PC-3 (cell line): ENCODE measurements around the gene DIP2C.

Source experiments
- CTCF ChIP-seq: fragments of 300-600 bp; sonication (generic); conservative IDR thresholded peaks from 2 replicates; pipeline ENCODE4 v1.5.1; 2017; ENCODE audit warnings: antibody characterized with exemption, low read depth, mild to moderate bottlenecking, low read length
- EZH2 ChIP-seq: fragments of 300-600 bp; sonication (generic); IDR thresholded peaks from one replicate; pipeline ENCODE4 v1.6.1; 2017; ENCODE audit warnings: antibody characterized with exemption, mild to moderate bottlenecking, low read length; ENCODE audit not compliant: unreplicated experiment
- EZH2phosphoT487 ChIP-seq: fragments of 300-600 bp; sonication (generic); IDR thresholded peaks from 2 replicates; pipeline ENCODE4 v1.6.1; 2018; ENCODE audit warnings: mild to moderate bottlenecking, antibody characterized with exemption, low read length, borderline replicate concordance

DNA sequence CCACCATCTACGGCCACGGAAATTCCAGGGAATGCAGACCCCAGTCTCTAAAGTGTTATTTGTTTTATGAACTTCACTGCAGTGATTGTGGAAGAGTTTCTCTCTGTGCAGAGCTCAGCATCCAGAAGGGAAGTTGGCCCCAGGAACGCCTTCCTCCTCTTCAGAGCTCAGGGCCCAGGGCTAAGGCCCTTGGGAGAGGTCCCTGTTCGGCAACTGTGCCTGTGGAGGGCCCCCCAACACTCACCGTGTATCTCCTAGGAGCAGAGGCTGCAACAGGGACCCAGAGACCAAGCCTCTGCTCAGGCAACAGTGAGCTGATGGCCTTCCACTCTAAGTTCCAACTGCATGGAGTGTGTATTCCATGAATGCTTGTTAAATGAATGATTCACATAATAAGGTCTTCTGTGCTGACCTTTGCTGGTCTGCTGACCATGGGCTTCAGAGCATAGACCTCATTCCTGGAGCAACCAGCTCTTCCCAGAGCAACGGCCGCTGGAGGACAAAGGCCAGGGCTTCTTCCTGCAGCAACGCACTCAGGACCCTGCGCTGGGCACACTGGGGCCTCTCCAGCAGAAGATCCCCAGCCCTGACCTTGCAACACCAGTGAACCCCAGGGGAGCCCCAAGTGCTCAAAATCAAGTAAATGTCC lies 7.7 kb downstream of the DIP2C start:
- TF ChIP-seq CTCF = no peak
- TF ChIP-seq EZH2phosphoT487 = no peak
- no peak for TF ChIP-seq EZH2
